ENCODE measurements around the gene YAE1. TPM values are rescaled to one million over a fixed set of nuclear protein-coding genes. Genes with fewer than 3 reads are reported as not detected.

YAE1 gene
- total and polyA plus RNA-seq, 2 donors (not counting 1 experiment from before 2014, with no cell fraction given) = 5.9 to 20.0 TPM

DNA sequence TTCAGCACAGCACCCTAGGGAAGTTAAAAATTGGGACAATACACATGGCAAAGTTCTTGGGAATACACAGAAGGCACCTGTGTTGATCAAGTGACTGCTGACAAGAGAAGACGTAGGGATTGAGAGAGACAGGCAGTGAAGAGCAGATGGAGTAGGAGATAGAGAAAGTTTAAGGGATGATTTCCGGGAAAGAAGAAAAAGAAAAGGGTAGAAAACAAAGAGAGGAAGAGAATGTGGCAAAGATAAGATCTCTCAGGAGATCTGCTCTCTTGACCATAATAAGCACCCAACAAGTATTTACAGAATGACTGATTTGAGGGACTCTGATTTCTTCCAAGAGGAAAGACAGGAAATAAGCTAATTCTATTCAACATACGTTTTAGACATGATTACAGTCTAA is 42.1 kb downstream of the YAE1 start:
- CTCF ChIA-PET = interaction anchor here (1.1 to 2.1 kb wide), 3 partner anchors 15 to 138 kb away, joined by 3 to 13 read pairs (median 4); no protein-coding TSS in a partner anchor
- DNase-seq (no peak), ATAC-seq (ENCODE audit: low read depth) (no peak)
- no peak overlapping the region for H3K27ac ChIP-seq (ENCODE audit: low read length in 2 of 2)
- intact Hi-C loops (cut with micrococcal nuclease) = no loop called here
- no peak overlapping the region for H3K4me2 ChIP-seq (replicated peaks; ENCODE audit: low read depth, low read length, poor library complexity, severe bottlenecking)
- no peak overlapping the region for H3K9ac ChIP-seq (ENCODE audit: low read length)
- no peaks in the 10 kb centered on the region for H3K9me3 ChIP-seq (ENCODE audit: control extremely low read depth in 1 of 3, control insufficient read depth in 2 of 3, insufficient read depth in 1 of 3, low read length in 2 of 3)
- H3K36me3 ChIP-seq (replicated peaks in 1 of 2; ENCODE audit: control extremely low read depth in 1 of 2, control insufficient read depth in 1 of 2, extremely low read depth in 1 of 2, insufficient read depth in 2 of 2, low read length in 1 of 2) = no peaks in the 10 kb centered on the region
- Mint-ChIP-seq H3K27ac (no peak overlapping the region), H3K4me3 (no peak overlapping the region), H3K27me3 (peaks cover 33% of the 10 kb centered on the region), H3K4me1 (peaks cover 17% of the 10 kb centered on the region), H3K9me3 (ENCODE audit: insufficient read depth) (no peaks in the 10 kb centered on the region)
- peaks cover 0 to 19% (median 7%) of the 10 kb centered on the region in 4 experiments for H3K27me3 ChIP-seq (replicated peaks in 1 of 4; ENCODE audit: control extremely low read depth in 1 of 4, control insufficient read depth in 3 of 4, insufficient read depth in 4 of 4, low read length in 3 of 4)
- peaks cover 6 to 7% of the 10 kb centered on the region in 2 donors for H3K4me1 ChIP-seq (ENCODE audit: control insufficient read depth in 2 of 2, insufficient read depth in 2 of 2, low read length in 2 of 2)
- H2AFZ ChIP-seq (ENCODE audit: insufficient read depth, low read depth, low read length, poor library complexity, severe bottlenecking) = no peak overlapping the region
- no peak for TF ChIP-seq EZH2 (IDR thresholded peaks at IDR 0.05; ENCODE audit: borderline replicate concordance, insufficient read depth, low read depth, low read length, poor library complexity, severe bottlenecking)
- TF ChIP-seq, protein P1, sequence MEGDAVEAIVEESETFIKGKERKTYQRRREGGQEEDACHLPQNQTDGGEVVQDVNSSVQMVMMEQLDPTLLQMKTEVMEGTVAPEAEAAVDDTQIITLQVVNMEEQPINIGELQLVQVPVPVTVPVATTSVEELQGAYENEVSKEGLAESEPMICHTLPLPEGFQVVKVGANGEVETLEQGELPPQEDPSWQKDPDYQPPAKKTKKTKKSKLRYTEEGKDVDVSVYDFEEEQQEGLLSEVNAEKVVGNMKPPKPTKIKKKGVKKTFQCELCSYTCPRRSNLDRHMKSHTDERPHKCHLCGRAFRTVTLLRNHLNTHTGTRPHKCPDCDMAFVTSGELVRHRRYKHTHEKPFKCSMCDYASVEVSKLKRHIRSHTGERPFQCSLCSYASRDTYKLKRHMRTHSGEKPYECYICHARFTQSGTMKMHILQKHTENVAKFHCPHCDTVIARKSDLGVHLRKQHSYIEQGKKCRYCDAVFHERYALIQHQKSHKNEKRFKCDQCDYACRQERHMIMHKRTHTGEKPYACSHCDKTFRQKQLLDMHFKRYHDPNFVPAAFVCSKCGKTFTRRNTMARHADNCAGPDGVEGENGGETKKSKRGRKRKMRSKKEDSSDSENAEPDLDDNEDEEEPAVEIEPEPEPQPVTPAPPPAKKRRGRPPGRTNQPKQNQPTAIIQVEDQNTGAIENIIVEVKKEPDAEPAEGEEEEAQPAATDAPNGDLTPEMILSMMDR (IDR thresholded peaks at IDR 0.05) = no peak
- H3K79me2 ChIP-seq (ENCODE audit: control insufficient read depth, insufficient read depth, low read length) = no peaks in the 10 kb centered on the region
- 60% methylated on average over 1 of the region's 3 CpGs for WGBS (ENCODE audit: insufficient coverage)
- no peak overlapping the region for H3K4me3 ChIP-seq (ENCODE audit: control extremely low read depth in 1 of 5, extremely low read depth in 1 of 5, insufficient read depth in 1 of 5, low read depth in 2 of 5, low read length in 4 of 5)
- POLR2A ChIA-PET = no interaction called here
- H4K20me1 ChIP-seq (ENCODE audit: control insufficient read depth, insufficient read depth, low read length, poor library complexity, severe bottlenecking) = no peaks in the 10 kb centered on the region

DNA sequence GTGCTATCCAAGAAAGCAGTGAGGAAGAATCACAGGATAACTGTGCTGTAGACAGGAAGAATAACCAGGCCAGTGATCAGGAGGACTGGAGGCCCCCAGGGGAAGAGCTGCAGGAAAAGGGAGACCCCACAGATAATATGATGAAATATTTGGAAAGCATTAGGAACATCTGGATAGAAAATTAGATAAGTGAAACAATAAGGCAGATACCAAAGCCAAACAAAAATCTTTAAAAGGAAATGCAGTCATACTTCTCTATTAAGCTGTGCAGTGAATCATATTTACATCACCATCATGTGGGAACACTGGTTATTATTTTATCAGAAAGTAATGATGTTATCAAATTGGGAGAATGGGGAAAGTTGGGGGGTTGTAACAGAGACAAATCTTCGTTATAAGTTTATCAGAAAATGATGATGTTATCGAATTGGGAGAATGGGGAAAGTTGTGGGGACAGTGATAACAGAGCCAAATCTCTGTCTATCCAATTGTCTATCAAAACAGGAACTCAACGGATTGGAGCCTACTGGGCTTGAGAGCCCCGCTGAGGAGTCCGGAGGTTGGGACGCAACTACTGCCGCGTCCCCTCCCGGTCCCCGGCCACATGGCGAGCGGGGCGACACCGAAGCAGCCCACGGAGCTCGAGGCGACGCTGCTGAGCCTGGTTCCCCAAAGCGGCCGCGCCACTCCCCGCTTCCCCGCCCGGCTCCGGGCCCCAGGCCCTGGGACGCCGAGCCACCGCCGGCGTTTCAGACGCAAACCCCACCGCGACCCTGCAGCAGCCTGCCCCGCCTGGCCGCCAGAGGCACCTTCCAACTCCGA is 43.1 kb downstream of the YAE1 start:
- H3K9ac ChIP-seq (ENCODE audit: low read length) = peak overlapping the region; percentile 49
- Mint-ChIP-seq H3K9me3 (ENCODE audit: insufficient read depth) (no peaks in the 10 kb centered on the region), H3K4me3 (peak overlapping the region; percentile 81), H3K4me1 (peaks cover 17% of the 10 kb centered on the region), H3K27me3 (peaks cover 39% of the 10 kb centered on the region), H3K27ac (peak overlapping the region; percentile 10)
- peak overlapping the region in 3 of 5 experiments; percentile 26 to 59 (median 38) for H3K4me3 ChIP-seq (ENCODE audit: control extremely low read depth in 1 of 5, extremely low read depth in 1 of 5, insufficient read depth in 1 of 5, low read depth in 2 of 5, low read length in 4 of 5)
- H3K79me2 ChIP-seq (ENCODE audit: control insufficient read depth, insufficient read depth, low read length) = no peaks in the 10 kb centered on the region
- no peaks in the 10 kb centered on the region for H3K9me3 ChIP-seq (ENCODE audit: control extremely low read depth in 1 of 3, control insufficient read depth in 2 of 3, insufficient read depth in 1 of 3, low read length in 2 of 3)
- peaks cover 0 to 26% (median 11%) of the 10 kb centered on the region in 4 experiments for H3K27me3 ChIP-seq (replicated peaks in 1 of 4; ENCODE audit: control extremely low read depth in 1 of 4, control insufficient read depth in 3 of 4, insufficient read depth in 4 of 4, low read length in 3 of 4)
- TF ChIP-seq EZH2 (IDR thresholded peaks at IDR 0.05; ENCODE audit: borderline replicate concordance, insufficient read depth, low read depth, low read length, poor library complexity, severe bottlenecking) = no peak
- TF ChIP-seq, protein P1 (IDR thresholded peaks at IDR 0.05) = no peak
- H3K4me2 ChIP-seq (replicated peaks; ENCODE audit: low read depth, low read length, poor library complexity, severe bottlenecking) = peak overlapping the region; percentile 87
- H3K36me3 ChIP-seq (replicated peaks in 1 of 2; ENCODE audit: control extremely low read depth in 1 of 2, control insufficient read depth in 1 of 2, extremely low read depth in 1 of 2, insufficient read depth in 2 of 2, low read length in 1 of 2) = no peaks in the 10 kb centered on the region
- intact Hi-C loops (cut with micrococcal nuclease) = no loop called here
- H3K4me1 ChIP-seq (ENCODE audit: control insufficient read depth in 2 of 2, insufficient read depth in 2 of 2, low read length in 2 of 2) = peaks cover 6 to 7% of the 10 kb centered on the region in 2 donors
- ATAC-seq (ENCODE audit: low read depth) (peak; percentile 75), DNase-seq (peak; percentile 61)
- peak overlapping the region; percentile 78 for H2AFZ ChIP-seq (ENCODE audit: insufficient read depth, low read depth, low read length, poor library complexity, severe bottlenecking)
- 1% methylated on average over 30 of the region's 36 CpGs for WGBS (ENCODE audit: insufficient coverage)
- no peak overlapping the region for H3K27ac ChIP-seq (ENCODE audit: low read length in 2 of 2)
- no peaks in the 10 kb centered on the region for H4K20me1 ChIP-seq (ENCODE audit: control insufficient read depth, insufficient read depth, low read length, poor library complexity, severe bottlenecking)
- ChIA-PET POLR2A (interaction anchor here (0.6 to 1.1 kb wide), 2 partner anchors 11 to 1432 kb away, joined by 3 read pairs; no protein-coding TSS in a partner anchor), CTCF (interaction anchor here (1.1 to 2.1 kb wide), 4 partner anchors 16 to 137 kb away, joined by 3 to 13 read pairs (median 4); no protein-coding TSS in a partner anchor)
